HG02852 (cell line): ENCODE data around the gene MISFA.
"Not testable (repeated sequence)": the region's sequence is repeated elsewhere in the genome, so short reads cannot be mapped to it uniquely, and the experiment has no call there.

Source experiments
- ATAC-seq: cut with Tn5 transposase; IDR thresholded peaks from one replicate; pipeline ENCODE4 v1.9.1; 2021; ENCODE audit warnings: mild to moderate bottlenecking, moderate library complexity; ENCODE audit not compliant: unreplicated experiment

Gene MISFA

DNA sequence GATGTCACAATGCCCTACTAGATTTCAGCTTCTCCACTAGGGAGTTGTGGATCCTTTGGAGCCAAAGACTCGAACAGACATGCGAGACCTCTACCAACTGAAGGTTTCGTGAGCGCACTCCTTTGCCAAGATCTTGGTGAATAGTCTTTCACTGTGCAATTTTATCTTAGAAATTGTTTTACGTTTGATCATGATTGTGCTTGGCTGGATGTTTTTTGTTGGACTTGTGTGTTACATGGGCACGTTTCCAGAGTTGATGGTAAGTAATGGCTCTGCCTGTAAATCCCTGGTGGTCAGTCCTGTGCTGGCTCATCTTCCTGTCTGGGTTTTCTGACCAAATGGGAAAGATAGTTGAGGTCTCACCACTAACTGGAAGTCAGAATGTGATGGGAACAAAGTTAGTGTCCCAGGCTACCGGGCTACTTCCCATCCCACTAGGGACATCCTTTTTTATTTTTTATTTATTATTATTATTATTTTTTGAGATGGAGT, at the start of gene MISFA:
Gene MISFA (plus strand): TSS at position 51 of the 492 bp plus-strand sequence. CDS start 140 bp downstream, at position 191.
- ATAC-seq = no peak

DNA sequence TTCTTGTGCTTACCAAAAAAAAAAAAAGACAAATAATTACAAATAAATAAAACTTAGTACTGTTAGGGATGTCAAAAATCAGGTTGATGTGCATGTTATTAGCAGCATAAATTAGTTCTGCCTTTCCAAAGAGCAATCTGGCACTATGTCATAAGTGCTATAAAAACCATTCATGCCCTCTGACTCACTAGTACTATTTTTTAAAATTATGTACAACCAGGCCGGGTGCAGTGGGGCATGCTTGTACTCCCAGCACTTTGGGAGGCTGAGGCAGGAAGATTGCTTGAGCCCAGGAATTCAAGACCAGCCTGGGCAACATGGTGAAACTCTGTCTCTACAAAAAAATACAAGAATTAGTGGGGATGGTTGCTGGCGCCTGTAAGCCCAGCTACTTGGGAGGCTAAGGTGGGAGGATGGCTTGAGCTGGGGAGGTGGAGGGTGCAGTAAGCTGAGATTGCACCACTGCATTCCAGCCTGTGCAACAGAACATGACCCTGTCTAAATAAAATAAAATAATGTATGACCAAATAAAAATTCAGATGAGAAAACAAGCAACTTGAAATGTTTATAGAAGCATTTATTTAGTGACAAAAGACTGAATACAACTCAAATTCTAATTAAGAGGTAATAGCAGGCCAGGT, 36.4 kb upstream of the MISFA start:
- no peak for ATAC-seq

DNA sequence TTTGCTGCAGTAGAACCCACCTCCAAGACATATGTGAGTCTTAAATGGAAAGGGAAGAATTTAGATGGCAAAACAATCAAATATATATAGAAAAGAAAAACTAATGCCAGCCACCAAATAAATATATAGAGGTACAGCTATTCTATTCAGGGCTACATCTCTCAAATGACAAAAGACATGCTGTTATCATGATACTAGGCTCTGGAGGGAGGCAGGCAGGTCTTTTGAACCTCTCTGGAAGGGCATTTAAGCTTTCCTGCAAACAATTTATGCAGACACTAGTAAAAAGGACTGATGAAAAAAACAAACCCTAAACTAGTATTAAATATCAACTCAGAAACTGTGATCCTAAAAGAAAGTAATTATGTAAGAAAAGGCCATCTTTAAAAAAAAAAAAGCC, 35.4 kb upstream of the MISFA start:
- no peak for ATAC-seq

DNA sequence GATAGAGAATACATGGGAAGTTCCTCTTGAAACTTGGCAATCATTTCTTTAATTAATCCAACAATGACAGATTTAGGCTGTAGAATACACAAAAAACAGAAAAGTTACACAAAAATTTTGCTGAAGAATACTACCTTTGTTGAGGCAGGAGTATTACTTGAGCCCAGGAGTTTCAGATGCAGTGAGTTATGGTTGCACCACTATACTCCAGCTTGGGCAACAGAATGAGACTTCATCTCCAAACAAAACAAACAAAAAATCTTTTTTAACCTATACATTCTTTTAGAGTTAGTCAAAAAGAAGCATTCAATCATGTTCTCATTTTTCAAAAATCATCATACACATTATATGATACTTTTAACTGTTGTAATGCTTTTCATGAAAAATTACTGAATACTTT, 33.2 kb upstream of the MISFA start:
- ATAC-seq = no peak

DNA sequence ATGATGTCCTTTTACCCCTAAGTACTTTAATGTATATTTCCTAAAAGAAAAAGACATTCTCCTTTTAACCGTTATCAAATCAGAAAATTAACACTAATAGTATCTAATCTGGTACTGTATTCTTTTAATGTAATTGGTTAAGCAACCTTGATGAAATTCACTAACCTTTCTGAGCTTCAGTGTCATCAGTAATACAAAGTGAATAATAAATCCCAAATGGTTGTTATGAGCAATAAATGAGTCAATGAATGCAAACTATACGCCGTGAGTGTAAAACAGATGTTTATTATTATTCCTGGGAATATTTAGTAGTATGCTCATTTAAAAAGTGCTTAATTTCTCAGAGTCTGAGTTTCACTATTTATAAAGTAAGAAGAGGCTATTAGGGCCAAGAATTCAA, 32.5 kb upstream of the MISFA start:
- no peak for ATAC-seq

DNA sequence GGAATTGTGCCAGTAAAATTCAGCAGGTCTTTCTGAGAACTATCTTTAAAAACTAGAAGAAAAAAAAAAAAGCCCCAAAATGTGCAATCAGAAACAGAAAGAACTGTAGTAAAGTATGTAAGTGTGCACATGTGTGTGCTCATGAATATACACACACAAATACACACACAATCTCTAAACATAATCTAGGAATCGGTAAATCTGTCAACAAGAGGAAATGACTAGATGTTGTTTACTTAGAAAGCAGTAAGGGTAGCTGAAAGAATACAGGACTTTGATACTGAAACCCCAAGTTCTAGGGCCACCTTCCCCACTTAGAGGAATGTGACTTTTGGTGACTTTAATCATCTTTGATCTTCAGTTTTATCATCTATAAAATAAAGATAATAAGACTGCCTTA, 24.2 kb upstream of the MISFA start:
- ATAC-seq = no peak

DNA sequence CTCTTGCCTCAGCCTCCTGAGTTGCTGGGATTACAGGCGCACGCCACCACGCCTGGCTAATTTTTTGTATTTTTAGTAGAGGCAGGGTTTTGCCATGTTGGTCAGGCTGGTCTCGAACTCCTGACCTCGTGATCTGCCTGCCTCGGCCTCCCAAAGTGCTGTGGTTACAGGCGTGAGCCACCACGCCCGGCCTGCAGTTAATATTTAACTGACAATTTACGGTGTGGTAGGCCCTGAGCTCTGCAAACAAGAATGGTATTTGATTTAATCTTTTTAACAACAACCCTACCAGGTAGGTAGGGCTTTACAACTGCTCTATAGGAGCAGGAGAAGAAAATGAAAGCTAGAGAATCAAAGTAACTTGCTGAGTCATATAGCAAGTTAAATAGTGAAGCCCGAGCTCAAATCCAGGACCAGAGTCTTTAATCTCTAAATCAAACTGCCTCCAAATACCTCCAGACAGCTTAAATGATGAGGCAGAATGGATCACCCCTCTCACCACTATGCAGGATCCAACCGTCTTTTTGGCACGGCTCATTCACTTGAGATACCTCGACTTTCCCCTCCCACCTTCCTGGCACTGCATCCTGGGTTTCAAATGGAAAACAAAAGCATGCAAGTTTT, 20.5 kb upstream of the MISFA start:
- ATAC-seq = peak; percentile 72

DNA sequence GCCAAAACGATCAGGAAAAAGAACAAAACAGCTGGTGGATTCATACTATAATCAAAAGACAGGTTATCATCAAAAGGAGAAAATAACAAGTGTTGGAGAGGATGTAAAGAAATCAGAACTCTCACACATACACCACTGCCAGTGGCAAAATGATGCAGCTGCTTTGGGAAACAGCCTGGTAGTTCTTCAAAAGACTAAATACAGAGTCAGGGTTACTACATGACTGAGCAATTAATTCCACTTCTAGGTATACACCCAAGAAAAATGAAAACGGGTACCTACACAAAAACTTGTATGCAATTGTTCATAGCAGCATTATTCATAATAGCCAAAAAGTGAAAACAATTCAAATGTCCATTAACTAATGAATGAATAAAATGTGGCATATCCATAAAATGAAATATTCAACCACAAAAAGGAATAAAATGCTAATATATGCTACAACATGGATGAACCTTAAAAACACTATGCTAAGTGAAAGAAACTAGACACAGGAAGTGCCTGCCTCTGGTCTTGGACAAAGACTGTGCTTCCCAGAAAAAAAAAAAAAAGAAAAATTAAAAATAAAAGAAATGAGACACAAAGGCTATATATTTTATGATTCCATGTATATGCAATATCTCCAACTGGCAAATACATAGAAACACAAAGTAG, 19.3 kb upstream of the MISFA start:
- ATAC-seq = no peak

DNA sequence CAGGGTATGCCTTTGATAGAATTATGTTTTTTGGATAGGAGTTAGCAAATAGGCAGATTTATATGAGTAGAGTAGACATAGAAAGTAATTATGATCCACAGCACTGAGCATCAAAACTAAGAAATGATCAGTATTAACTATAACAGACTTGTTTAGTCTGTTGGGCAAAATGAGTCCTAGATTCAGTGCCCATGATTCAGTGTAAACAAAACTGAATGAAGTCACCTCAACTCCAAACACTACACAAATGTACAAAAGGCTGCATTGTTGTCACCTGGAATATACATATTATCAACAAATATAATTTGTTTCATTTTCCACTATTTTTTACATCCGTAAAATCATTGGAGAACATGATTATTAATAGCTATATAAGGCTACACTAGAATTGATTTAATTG, 17.8 kb upstream of the MISFA start:
- no peak for ATAC-seq

DNA sequence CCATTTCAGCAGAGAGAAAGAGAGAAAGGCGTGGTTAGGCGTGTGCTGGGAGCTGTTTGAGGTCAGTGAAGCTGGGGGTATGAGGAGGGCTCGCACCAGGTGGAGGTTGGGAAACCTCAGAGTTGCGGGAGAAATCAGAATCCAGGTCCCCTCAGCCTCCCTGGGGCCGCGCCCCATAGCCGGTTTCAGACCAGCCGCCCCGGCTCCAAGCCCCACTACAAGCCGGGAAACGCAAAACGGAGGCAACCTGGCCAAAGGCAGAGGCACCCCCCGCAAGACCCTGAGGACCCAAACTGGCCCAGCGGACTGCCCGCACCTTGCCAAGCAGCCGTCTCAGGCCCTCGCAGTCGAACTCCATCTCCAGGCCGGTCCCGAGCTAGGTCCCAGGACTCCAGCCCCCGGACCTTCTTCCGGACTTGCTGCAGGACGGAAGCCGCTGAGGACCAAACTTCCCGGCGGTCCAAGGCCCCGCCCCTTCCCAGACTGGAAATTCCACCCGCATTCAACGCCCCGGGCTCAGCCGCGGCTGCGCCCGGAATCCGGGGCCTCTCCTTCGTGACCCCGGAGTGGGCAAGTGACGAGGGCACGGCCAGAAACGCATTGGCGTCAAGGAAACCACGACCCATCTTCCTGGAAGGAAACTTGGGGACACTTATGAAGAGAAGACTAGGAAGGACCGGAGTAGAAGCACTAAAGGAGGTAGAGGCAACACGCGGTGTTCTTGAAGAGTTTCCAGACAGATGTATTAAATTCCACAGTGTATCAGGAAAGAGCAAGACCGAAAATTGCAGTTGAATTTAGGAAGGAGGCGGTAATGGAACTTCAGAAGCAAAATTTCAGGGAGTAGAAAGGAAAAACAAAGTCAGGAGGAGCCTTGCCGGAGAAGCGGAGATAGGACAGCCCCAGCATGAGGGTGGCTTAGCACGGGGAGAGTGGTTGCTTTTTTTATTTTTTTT, 11.0 kb upstream of the MISFA start, which contains the start of gene UEVLD:
Gene UEVLD (minus strand): TSS at position 438 of the 956 bp plus-strand sequence. CDS start 80 bp downstream, at position 358.
- ATAC-seq = peak; percentile 71

DNA sequence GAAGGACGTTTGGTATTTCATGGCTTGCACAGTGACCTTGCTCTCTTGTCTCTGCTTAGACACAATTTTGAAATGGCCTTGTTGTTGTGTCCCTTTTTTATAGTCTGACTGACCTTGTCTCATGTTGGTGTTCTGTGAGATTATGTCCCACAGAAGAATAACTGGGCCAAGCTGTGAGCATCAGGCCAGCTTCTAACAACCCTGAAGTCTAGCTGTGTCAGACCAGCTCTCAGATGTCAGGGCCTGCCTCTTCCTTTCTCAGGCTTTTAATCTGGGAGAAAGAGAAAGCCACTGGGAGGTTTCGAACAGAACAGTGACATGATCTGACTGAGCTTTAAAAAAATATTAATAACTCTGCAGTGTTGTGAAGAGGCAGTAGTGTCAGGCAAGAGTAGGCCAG, 9.0 kb upstream of the MISFA start:
- no peak for ATAC-seq

DNA sequence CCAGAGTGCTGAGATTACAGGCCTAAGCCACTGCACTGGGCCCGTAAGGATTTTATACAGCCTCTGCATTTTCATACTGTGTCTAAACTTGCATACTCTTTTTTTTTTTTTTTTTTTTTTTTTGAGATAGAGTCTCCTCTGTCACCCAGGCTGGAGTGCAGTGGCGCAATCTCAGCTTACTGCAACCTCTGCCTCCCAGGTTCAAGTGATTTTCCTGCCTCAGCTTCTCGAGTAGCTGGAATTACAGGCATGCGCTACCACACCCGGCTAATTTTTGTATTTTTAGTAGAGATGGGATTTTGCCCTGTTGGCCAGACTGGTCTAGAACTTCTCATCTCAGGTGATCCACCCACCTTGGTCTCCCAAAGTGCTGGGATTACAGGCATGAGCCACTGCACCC, 5.5 kb upstream of the MISFA start:
- ATAC-seq = not testable (repeated sequence)

DNA sequence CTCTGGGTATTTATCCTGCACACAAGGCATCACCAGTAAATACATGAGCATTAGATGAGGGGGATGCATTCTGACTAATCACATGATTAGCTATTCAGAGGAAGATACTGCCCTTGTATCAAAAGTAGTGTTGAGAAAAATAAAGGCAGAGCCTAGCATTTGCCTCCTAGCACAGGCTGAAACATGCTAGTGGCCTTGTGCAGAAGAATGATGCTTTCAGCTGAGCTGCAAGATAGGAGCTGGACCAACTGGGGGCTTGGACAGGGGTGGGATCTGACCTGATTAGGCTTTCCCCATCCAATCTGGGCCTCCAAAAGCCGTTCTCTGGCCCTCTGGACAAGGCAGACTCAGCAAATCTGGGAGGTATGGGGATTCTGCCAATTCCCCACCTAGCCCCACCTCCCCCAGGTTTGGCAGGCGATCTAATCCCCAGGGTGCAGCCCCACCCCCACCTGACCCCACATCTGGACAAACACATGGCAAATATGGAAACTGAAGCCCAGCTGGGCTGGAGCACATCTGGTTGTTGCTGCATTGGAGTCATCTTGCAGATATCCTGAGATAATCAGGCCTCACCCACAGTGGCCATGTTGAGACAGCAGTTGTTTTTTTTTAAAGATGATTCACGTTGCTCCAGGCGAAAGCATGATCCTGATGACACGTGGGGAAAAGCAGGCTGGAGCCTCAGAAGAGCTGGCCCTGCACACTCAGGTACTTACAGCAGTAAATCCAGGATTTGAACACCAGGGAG, 4.4 kb upstream of the MISFA start:
- ATAC-seq = no peak

DNA sequence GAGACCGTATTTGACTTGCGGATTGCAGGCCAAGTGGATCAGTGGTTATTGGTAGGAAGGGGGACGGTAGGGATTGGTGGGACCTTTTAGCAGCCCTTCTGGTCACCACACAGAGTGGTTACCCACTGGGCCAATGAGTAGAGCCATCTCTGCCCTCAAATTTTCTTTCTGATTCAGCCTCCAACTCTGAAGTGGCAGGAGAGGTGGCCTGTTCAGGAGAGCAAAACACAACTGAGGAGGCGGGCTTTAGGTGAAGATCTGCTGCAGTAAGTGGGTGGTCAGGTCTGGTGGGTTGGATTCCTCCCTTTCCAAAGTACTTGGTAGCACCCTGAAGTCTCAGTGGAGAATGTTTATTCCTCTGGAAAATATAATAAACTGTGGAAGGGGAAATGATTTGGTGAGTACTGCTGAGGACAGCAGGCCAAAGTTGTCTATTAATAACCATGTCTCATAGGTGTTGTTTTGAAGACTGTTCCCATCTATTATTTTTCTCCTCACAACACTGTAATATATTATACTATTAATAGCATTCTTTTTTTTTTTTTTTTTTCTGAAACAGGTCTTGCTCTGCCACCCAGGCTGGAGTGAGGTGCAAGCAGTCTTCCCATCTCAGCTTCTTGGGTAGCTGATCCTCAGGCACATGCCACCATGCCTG, 1.5 kb downstream of the MISFA start:
- ATAC-seq = no peak

DNA sequence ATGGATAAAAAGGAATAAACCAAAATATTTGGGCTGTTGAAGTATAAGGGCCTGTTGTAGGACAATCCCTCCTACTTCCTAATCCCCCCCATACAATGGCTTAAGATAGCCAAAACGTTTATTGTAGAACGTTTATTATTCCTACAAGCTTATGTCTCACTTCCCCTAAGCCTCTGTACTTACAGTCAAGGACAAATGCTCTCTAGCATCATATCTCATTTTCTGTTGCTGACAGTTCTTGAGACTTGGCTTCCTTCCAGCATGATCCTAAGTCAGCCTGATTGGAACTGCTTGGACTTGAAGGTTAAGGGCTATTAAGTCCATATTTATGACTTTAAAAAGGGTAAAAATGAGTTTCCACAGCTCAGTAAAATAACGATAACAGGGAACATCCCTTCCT, 8.8 kb downstream of the MISFA start:
- ATAC-seq = no peak

DNA sequence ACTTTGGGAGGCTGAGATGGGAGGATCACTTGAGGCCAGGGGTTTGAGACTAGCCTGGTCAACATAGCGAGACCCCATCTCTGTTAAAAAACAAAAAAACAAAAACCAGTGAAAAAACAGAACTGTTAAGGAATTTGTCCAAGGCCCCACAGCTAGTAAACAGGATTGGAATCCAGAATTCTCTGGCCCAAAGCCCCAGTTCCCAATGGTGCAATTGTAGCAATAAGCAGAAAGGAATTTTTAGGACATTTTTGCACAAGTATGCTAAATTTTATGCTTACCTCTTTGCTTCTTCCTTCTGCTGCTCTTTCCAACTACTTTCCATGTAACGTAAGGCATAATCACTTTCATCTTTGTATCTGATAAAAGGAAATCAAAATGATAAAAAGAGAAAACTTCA, 11.6 kb downstream of the MISFA start:
- no peak for ATAC-seq

DNA sequence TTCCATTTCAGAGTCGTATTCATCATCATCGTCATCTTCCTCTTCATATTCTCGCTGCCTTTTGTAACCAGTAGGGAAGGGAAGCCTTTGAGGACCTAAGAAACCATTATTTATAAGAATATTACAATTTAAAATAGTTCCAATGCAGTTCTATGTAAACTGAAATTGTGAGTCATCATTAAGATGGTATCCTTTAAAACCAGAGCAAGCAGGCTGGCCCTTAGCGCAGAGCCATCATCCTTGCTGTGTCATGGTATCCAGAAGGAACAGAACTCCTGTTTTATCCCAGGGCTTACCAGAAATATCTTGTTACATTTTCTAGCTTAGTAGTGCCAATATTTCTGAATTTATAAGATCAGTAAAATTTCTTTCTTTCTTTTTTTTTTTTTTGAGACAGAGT, 12.8 kb downstream of the MISFA start:
- no peak for ATAC-seq

DNA sequence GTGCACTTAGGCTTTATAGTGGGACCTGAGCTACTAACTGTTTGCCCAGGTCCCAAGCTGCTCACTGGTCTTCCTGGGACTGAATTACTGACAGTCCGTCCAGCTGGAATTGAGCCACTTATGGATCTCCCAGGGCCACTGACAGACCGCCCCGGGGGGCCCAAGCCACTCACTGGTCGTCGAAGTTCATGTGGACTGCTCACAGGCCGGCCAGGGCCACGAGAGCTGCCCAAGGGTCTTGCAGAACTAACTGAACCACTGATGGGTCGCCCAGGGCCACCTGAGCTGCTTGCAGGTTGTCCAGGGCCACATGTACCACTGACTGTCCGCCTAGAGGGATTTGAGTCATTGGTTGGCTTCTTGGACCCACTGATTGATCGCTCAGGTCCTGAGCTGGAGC, 15.1 kb downstream of the MISFA start:
- no peak for ATAC-seq

DNA sequence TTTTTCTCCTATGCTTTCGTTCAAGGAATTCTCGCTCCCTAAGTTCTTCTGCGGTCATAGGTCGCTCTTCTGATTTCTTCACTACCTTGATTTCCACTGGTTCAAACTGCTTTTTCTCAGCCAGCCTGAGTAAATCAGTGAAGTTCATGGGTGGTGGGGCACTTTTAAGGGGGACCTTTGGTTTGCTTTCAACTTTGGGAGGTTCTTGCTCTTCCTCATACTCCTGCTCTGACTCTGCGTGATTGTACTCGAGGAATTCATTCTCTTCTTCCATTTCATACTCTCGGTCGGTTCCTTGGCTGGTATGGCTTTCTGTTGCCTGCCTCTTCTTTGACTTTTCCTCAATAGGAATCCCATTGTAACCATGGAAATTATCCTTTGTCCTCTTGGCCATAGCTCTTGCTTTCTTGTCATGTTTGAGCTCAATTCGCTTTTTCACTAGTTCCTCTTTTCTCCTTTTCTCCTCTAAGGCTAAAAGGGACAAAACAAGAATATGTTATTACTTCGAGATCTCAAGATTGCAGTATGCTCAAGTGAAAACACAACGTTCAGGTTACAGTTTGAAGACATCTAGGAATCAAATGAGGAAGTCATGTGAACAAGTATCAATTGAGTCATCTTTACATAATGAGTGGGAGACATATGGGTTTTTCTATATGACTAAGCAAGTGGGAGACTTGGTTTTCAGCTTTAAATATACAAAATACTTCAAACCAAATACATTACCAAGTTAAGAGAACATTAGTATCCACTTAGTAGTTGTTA, 16.2 kb downstream of the MISFA start:
- ATAC-seq = peak; percentile 91
